GM21723 (cell line): ENCODE results near the gene PHKG1.
"Not testable (repeated sequence)": the region's sequence is repeated elsewhere in the genome, so short reads cannot be mapped to it uniquely, and the experiment has no call there.

Source experiments
- ATAC-seq: cut with Tn5 transposase; IDR thresholded peaks from one replicate; pipeline ENCODE4 v1.9.1; 2021; ENCODE audit warnings: mild to moderate bottlenecking, moderate library complexity; ENCODE audit not compliant: unreplicated experiment

Gene PHKG1

GRCh38 chr7:56046721-56047445, 45.9 kb downstream of the PHKG1 start:
- no peak for ATAC-seq

GRCh38 chr7:56045758-56046157, 47.0 kb downstream of the PHKG1 start:
- ATAC-seq: not testable (repeated sequence)

GRCh38 chr7:56040730-56041129, 52.0 kb downstream of the PHKG1 start:
- no peak for ATAC-seq

- ATAC-seq: peak; percentile 98
Observed at GRCh38 chr7:56033671-56034432, 58.9 kb downstream of the PHKG1 start.

- ATAC-seq: not testable (repeated sequence)
Observed at GRCh38 chr7:56032578-56032977, 60.2 kb downstream of the PHKG1 start.

- ATAC-seq: not testable (repeated sequence)
Observed at GRCh38 chr7:56031556-56031955, 61.2 kb downstream of the PHKG1 start.

- ATAC-seq: no peak
Observed at GRCh38 chr7:56030340-56030739, 62.4 kb downstream of the PHKG1 start.
